Hepatocyte (in vitro differentiated cells): ENCODE measurements around the gene PAMR1. TPM values are rescaled to one million over a fixed set of nuclear protein-coding genes. Genes with fewer than 3 reads are reported as not detected.

ENCODE experiments used
- DNase-seq: peaks from one replicate; pipeline ENCODE4 v3.0.0-alpha.2; 2016; ENCODE audit warnings: low spot score
- H2AFZ ChIP-seq: fragments of 200-600 bp; sonication (generic); 2 replicates; pipeline ENCODE4 v1.6.0; 2016; ENCODE audit warnings: antibody characterized with exemption, mild to moderate bottlenecking
- H3K27ac ChIP-seq: fragments of 200-600 bp; sonication (generic); 2 replicates; pipeline ENCODE4 v1.5.1; 2016; ENCODE audit warnings: mild to moderate bottlenecking
- H3K27me3 ChIP-seq: fragments of 200-600 bp; sonication (generic); 2 replicates; pipeline ENCODE4 v1.6.1; 2016
- H3K36me3 ChIP-seq: fragments of 200-600 bp; sonication (generic); replicated peaks from 2 replicates; pipeline ENCODE4 v1.5.1; 2016; ENCODE audit warnings: low read depth; ENCODE audit not compliant: insufficient read depth
- H3K4me1 ChIP-seq: fragments of 200-600 bp; sonication (generic); 2 replicates; pipeline ENCODE4 v1.5.1; 2016; ENCODE audit warnings: mild to moderate bottlenecking, moderate library complexity; ENCODE audit not compliant: insufficient read depth
- H3K4me2 ChIP-seq: fragments of 200-600 bp; sonication (generic); 2 replicates; pipeline ENCODE4 v1.6.0; 2016
- H3K4me3 ChIP-seq: fragments of 200-600 bp; sonication (generic); 2 replicates; pipeline ENCODE4 v1.5.1; 2016; ENCODE audit warnings: mild to moderate bottlenecking
- H3K79me2 ChIP-seq: fragments of 200-600 bp; sonication (generic); 2 replicates; pipeline ENCODE4 v1.6.0; 2017; ENCODE audit warnings: mild to moderate bottlenecking
- H3K9me2 ChIP-seq: fragments of 200-600 bp; sonication (generic); replicated peaks from 2 replicates; pipeline ENCODE4 v1.6.0; 2017; ENCODE audit warnings: mild to moderate bottlenecking; ENCODE audit not compliant: insufficient read depth
- H3K9me3 ChIP-seq: fragments of 200-600 bp; sonication (generic); 2 replicates; pipeline ENCODE4 v1.5.1; 2016; ENCODE audit warnings: low read depth, mild to moderate bottlenecking
- H4K20me1 ChIP-seq: fragments of 200-600 bp; sonication (generic); 2 replicates; pipeline ENCODE4 v1.6.0; 2016; ENCODE audit warnings: mild to moderate bottlenecking; ENCODE audit not compliant: insufficient read depth, poor library complexity, severe bottlenecking
- CTCF ChIP-seq: fragments of 200-600 bp; sonication (generic); IDR thresholded peaks from 2 replicates; pipeline ENCODE4 v1.5.1; 2016; ENCODE audit warnings: antibody characterized with exemption, mild to moderate bottlenecking; ENCODE audit not compliant: poor library complexity
- EZH2 ChIP-seq: fragments of 200-600 bp; sonication (generic); IDR thresholded peaks from 2 replicates; pipeline ENCODE4 v1.6.1; 2016; ENCODE audit warnings: antibody characterized with exemption, mild to moderate bottlenecking, borderline replicate concordance
- EZH2phosphoT487 ChIP-seq: fragments of 200-600 bp; sonication (generic); IDR thresholded peaks from one replicate; pipeline ENCODE4 v1.6.1; 2018; ENCODE audit warnings: antibody characterized with exemption, mild to moderate bottlenecking, low read depth, moderate library complexity; ENCODE audit not compliant: unreplicated experiment, severe bottlenecking
- WGBS: methylation state at CpG from one replicate; pipeline ENCODE4 v1.1.6; 2016; ENCODE audit warnings: low lambda C conversion rate; ENCODE audit errors: missing lambda C conversion rate; 5-methylcytosine and 5-hydroxymethylcytosine counted together
- polyA plus RNA-seq: library from polyadenylated mRNA; unstranded; fragments of >200 nt; fragmentation: Nextera tagmentation; extraction: Ambion mirVana; gene quantifications from 2 replicates; pipeline ENCODE4 v1.2.1, GENCODE V29; 2016
- total RNA-seq: library from RNA; depleted of rRNA; stranded (reverse); fragments of >200 nt; gene quantifications from 2 replicates; pipeline ENCODE4 v1.2.3, GENCODE V29; 2014

The PAMR1 gene
- total and polyA plus RNA-seq, 2 experiments from 2014 or later = 26.3 to 31.1 TPM

- no peaks in the 10 kb centered on the region for H3K27me3 ChIP-seq
- TF ChIP-seq EZH2phosphoT487 (no peak), CTCF (no peak), EZH2 (no peak)
- H3K4me2 ChIP-seq = no peak overlapping the region
- no peak for DNase-seq
- H3K4me1 ChIP-seq = no peaks in the 10 kb centered on the region
- H4K20me1 ChIP-seq = no peaks in the 10 kb centered on the region
- H3K79me2 ChIP-seq = no peaks in the 10 kb centered on the region
- H3K9me3 ChIP-seq = no peaks in the 10 kb centered on the region
- WGBS = 85% methylated on average over 3 of the region's 3 CpGs
- H3K36me3 ChIP-seq = no peaks in the 10 kb centered on the region
- no peak overlapping the region for H3K4me3 ChIP-seq
- no peak overlapping the region for H2AFZ ChIP-seq
- no peak overlapping the region for H3K27ac ChIP-seq
- H3K9me2 ChIP-seq = no peaks in the 10 kb centered on the region
These were observed 42.1 kb downstream of the PAMR1 start for GRCh38 chr11:35483131-35483820.

- Histone ChIP-seq H3K79me2 (no peaks in the 10 kb centered on the region), H3K4me2 (no peak overlapping the region), H2AFZ (no peak overlapping the region), H3K4me3 (no peak overlapping the region), H3K4me1 (no peaks in the 10 kb centered on the region), H3K9me2 (no peaks in the 10 kb centered on the region), H3K27me3 (no peaks in the 10 kb centered on the region), H3K27ac (no peak overlapping the region), H4K20me1 (no peaks in the 10 kb centered on the region), H3K36me3 (no peaks in the 10 kb centered on the region), H3K9me3 (no peaks in the 10 kb centered on the region)
- TF ChIP-seq EZH2phosphoT487 (no peak), CTCF (no peak), EZH2 (no peak)
- DNase-seq = no peak
- 89% methylated on average over 5 of the region's 5 CpGs for WGBS
These were observed 45.7 kb downstream of the PAMR1 start for GRCh38 chr11:35479731-35480130.

- no peaks in the 10 kb centered on the region for H3K79me2 ChIP-seq
- H4K20me1 ChIP-seq = no peaks in the 10 kb centered on the region
- no peaks in the 10 kb centered on the region for H3K9me3 ChIP-seq
- H3K4me2 ChIP-seq = no peak overlapping the region
- no peak overlapping the region for H3K4me3 ChIP-seq
- no peaks in the 10 kb centered on the region for H3K27me3 ChIP-seq
- no peak overlapping the region for H3K27ac ChIP-seq
- TF ChIP-seq EZH2 (no peak), EZH2phosphoT487 (no peak)
- no peak overlapping the region for H2AFZ ChIP-seq
- H3K9me2 ChIP-seq = no peaks in the 10 kb centered on the region
- H3K36me3 ChIP-seq = no peaks in the 10 kb centered on the region
- H3K4me1 ChIP-seq = no peaks in the 10 kb centered on the region
- WGBS = 85% methylated on average over 7 of the region's 7 CpGs
- DNase-seq = no peak
These were observed 46.8 kb downstream of the PAMR1 start for GRCh38 chr11:35478471-35479091.

- no peaks in the 10 kb centered on the region for H3K9me2 ChIP-seq
- no peaks in the 10 kb centered on the region for H3K27me3 ChIP-seq
- no peak overlapping the region for H2AFZ ChIP-seq
- TF ChIP-seq EZH2 (no peak), CTCF (no peak), EZH2phosphoT487 (no peak)
- no peaks in the 10 kb centered on the region for H3K4me1 ChIP-seq
- H3K4me2 ChIP-seq = no peak overlapping the region
- no peak overlapping the region for H3K27ac ChIP-seq
- no peaks in the 10 kb centered on the region for H3K36me3 ChIP-seq
- H4K20me1 ChIP-seq = no peaks in the 10 kb centered on the region
- H3K79me2 ChIP-seq = no peaks in the 10 kb centered on the region
- WGBS = 58% methylated on average over 4 of the region's 4 CpGs
- no peak overlapping the region for H3K4me3 ChIP-seq
- H3K9me3 ChIP-seq = no peaks in the 10 kb centered on the region
- no peak for DNase-seq
These were observed 47.5 kb downstream of the PAMR1 start for GRCh38 chr11:35477901-35478300.
